ENCODE results near the gene ZFR2. TPM values are rescaled to one million over a fixed set of nuclear protein-coding genes. Genes with fewer than 3 reads are reported as not detected.

Gene ZFR2
- total and polyA plus RNA-seq, 2 of the 8 experiments (the other 6 are each of a cell fraction or from before 2014, with no cell fraction given) = 14.5 to 28.4 TPM

DNA sequence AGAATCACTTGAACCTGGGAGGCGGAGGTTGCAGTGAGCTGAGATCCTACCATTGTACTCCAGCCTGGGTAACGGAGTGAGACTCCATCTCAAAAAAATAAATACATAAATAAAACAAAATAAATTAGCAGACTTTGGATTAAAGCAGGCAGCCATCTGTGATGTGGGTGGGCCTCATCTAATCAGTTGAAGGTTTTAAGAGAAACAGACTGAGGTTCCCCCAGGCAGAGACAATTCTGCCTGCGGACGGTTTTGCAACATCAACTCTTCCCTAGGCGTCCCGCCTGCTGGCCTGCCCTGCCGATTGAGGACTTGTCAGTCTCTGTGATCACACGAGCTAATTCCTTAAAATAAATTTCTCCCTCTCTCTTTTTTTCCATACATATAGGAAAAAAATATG, 35.4 kb upstream of the ZFR2 start:
- Histone ChIP-seq H3K36me3 (ENCODE audit: control insufficient read depth in 2 of 4, insufficient read depth in 4 of 4, low read length in 3 of 4) (peaks cover 0 to 22% (median 10%) of the 10 kb centered on the region in 4 experiments; a peak in 7 of 8 replicates), H4K20me1 (replicated peaks in 1 of 2; ENCODE audit: control insufficient read depth in 1 of 2, insufficient read depth in 2 of 2, low read length in 2 of 2) (peaks cover 0 to 2% of the 10 kb centered on the region in 2 experiments), H2BK5ac (ENCODE audit: low read depth, low read length) (no peak overlapping the region), H2BK20ac (ENCODE audit: low read length) (no peak overlapping the region), H2BK15ac (ENCODE audit: low read length) (no peak overlapping the region), H3K56ac (replicated peaks; ENCODE audit: insufficient read length, low read depth, low read length) (no peak overlapping the region), H3K79me2 (ENCODE audit: control insufficient read depth in 1 of 2, insufficient read depth in 2 of 2, low read length in 2 of 2) (no peaks in the 10 kb centered on the region), H2AK5ac (ENCODE audit: low read depth, low read length) (no peak overlapping the region), H3K4me1 (replicated peaks in 1 of 4; ENCODE audit: control insufficient read depth in 3 of 4, insufficient read depth in 4 of 4, low read length in 3 of 4) (no peaks in the 10 kb centered on the region), H3K14ac (ENCODE audit: insufficient read length) (no peak overlapping the region), H3K27me3 (replicated peaks in 1 of 4; ENCODE audit: control insufficient read depth in 3 of 4, extremely low read depth in 1 of 4, insufficient read depth in 3 of 4, low read length in 3 of 4) (no peaks in the 10 kb centered on the region), H4K91ac (replicated peaks; ENCODE audit: insufficient read length, low read length) (no peak overlapping the region), H3K4ac (replicated peaks; ENCODE audit: insufficient read length, low read depth, low read length) (no peak overlapping the region), H2BK12ac (ENCODE audit: low read depth, low read length) (no peak overlapping the region), H2BK120ac (replicated peaks; ENCODE audit: low read depth, low read length) (no peak overlapping the region), H2AFZ (ENCODE audit: low read length) (no peak overlapping the region), H4K5ac (ENCODE audit: insufficient read length, low read depth, low read length) (no peak overlapping the region), H3K4me2 (ENCODE audit: insufficient read depth in 1 of 2, low read depth in 2 of 2, low read length in 2 of 2) (no peak overlapping the region), H3K9me3 (ENCODE audit: insufficient read depth in 2 of 2, low read depth in 1 of 2, low read length in 1 of 2) (peaks cover 0 to 2% of the 10 kb centered on the region in 2 experiments; a peak in 1 of 4 replicates), H3K23me2 (ENCODE audit: low read depth, low read length) (no peaks in the 10 kb centered on the region), H3K9ac (replicated peaks in 1 of 4; ENCODE audit: extremely low read depth in 1 of 4, low read depth in 3 of 4, low read length in 3 of 4) (no peak overlapping the region), H3K79me1 (ENCODE audit: low read depth, low read length) (0 out of 2 replicates have a peak, but pooled peaks cover 2% of the 10 kb centered on the region), H4K8ac (ENCODE audit: extremely low read depth, insufficient read depth, low read length) (no peak overlapping the region), H3K27ac (ENCODE audit: low read depth, low read length) (no peak overlapping the region), H3K23ac (ENCODE audit: insufficient read length) (no peak overlapping the region), H3K4me3 (ENCODE audit: extremely low read depth in 1 of 4, insufficient read depth in 2 of 4, low read depth in 3 of 4, low read length in 4 of 4) (no peak overlapping the region), H3K18ac (ENCODE audit: extremely low read depth, low read length) (no peak overlapping the region)
- no peak for TF ChIP-seq BRCA1 (IDR thresholded peaks at IDR 0.05; ENCODE audit: low read depth, low read length)
- TF ChIP-seq EP300 (IDR thresholded peaks at IDR 0.05; ENCODE audit: borderline replicate concordance in 1 of 2, low read depth in 2 of 2, low read length in 2 of 2) = no peak
- no peak for TF ChIP-seq SP1 (IDR thresholded peaks at IDR 0.05; ENCODE audit: low read depth, low read length)
- TF ChIP-seq TBP (IDR thresholded peaks at IDR 0.05; ENCODE audit: low read depth, low read length) = no peak
- no peak for TF ChIP-seq CBX8 (IDR thresholded peaks at IDR 0.05; ENCODE audit: borderline replicate concordance, low read depth, low read length)
- no peak for TF ChIP-seq SP2 (IDR thresholded peaks at IDR 0.05; ENCODE audit: low read length)
- TF ChIP-seq POU5F1 (IDR thresholded peaks at IDR 0.05; ENCODE audit: low read depth, low read length) = no peak
- no peak for TF ChIP-seq PHF8 (conservative IDR thresholded peaks at IDR 0.05; ENCODE audit: low read depth, low read length)
- TF ChIP-seq SUZ12 (IDR thresholded peaks at IDR 0.05; ENCODE audit: low read length) = no peak
- TF ChIP-seq CREB1 (IDR thresholded peaks at IDR 0.05) = no peak
- TF ChIP-seq JUN (IDR thresholded peaks at IDR 0.05; ENCODE audit: low read depth, low read length) = no peak
- no peak for TF ChIP-seq CHD1 (IDR thresholded peaks at IDR 0.05; ENCODE audit: low read depth, low read length)
- 89% methylated on average over 8 of the region's 8 CpGs; no CpG with 5 or more reads in 1 of the 2 experiments for WGBS, 2 experiments (ENCODE audit: extremely low coverage in 1 of 2, insufficient coverage in 1 of 2, insufficient read length in 1 of 2, insufficient replicate concordance in 2 of 2, low coverage in 1 of 2, low lambda C conversion rate in 2 of 2, missing lambda C conversion rate in 1 of 2)
- no peak for DNase-seq (ENCODE audit: low read depth in 1 of 2, low spot score in 2 of 2)
- no peak for FAIRE-seq
- ChIA-PET CTCF (ENCODE audit: partially characterized antibody) (no interaction called here), POLR2A (ENCODE audit: partially characterized antibody) (interaction anchor here (1.4 kb wide), 1 partner anchor 68 kb away, joined by 3 read pairs; no protein-coding TSS in a partner anchor)

Data from H1 (cell line).